ENCODE data around the gene FTO. TPM values are rescaled to one million over a fixed set of nuclear protein-coding genes. Genes with fewer than 3 reads are reported as not detected.

FTO gene
- total RNA-seq, 1 experiment from 2014 or later: 78.3 TPM

DNA sequence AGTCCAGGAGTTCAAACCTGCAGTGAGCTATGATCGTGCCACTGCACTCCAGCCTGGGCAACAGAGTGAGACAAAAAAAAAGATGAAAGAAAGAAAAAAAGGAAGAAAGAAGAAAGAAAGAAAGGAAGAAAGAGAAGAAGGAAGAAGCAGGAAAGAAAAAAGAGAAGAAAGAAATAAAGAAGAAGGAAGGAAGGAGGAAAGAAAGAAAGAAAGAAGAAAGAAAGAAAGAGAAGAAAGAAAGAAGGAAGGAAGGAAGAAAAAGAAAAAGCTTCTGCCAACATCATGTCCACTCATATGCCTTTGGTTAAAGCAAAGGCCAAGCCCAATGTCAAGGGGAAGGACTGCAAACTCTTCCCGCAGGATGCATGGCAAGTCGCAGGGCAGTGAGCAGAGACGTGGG is 439.5 kb downstream of the FTO start:
- Mint-ChIP-seq H3K4me3 (ENCODE audit: unreplicated experiment) (no peak overlapping the region), H3K36me3 (ENCODE audit: insufficient read depth, unreplicated experiment) (no peaks in the 10 kb centered on the region), H3K9me3 (ENCODE audit: unreplicated experiment) (peaks cover 6% of the 10 kb centered on the region), H3K27ac (ENCODE audit: unreplicated experiment) (no peak overlapping the region), H3K4me1 (ENCODE audit: low read depth, unreplicated experiment) (no peaks in the 10 kb centered on the region), H3K27me3 (ENCODE audit: insufficient read depth, unreplicated experiment) (no peaks in the 10 kb centered on the region)
- H3K36me3 ChIP-seq (ENCODE audit: control insufficient read depth, insufficient read depth, low read length): no peaks in the 10 kb centered on the region
- 0 out of 2 replicates have a peak, but pooled peaks cover 4% of the 10 kb centered on the region for H3K4me1 ChIP-seq
- ChIA-PET POLR2A (no interaction called here), CTCF (no interaction called here)
- no peaks in the 10 kb centered on the region for H3K27me3 ChIP-seq (replicated peaks; ENCODE audit: control insufficient read depth, insufficient read depth, low read length)
- TF ChIP-seq, protein P1, sequence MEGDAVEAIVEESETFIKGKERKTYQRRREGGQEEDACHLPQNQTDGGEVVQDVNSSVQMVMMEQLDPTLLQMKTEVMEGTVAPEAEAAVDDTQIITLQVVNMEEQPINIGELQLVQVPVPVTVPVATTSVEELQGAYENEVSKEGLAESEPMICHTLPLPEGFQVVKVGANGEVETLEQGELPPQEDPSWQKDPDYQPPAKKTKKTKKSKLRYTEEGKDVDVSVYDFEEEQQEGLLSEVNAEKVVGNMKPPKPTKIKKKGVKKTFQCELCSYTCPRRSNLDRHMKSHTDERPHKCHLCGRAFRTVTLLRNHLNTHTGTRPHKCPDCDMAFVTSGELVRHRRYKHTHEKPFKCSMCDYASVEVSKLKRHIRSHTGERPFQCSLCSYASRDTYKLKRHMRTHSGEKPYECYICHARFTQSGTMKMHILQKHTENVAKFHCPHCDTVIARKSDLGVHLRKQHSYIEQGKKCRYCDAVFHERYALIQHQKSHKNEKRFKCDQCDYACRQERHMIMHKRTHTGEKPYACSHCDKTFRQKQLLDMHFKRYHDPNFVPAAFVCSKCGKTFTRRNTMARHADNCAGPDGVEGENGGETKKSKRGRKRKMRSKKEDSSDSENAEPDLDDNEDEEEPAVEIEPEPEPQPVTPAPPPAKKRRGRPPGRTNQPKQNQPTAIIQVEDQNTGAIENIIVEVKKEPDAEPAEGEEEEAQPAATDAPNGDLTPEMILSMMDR (IDR thresholded peaks at IDR 0.05; ENCODE audit: insufficient read depth in 1 of 2, low read depth in 1 of 2, low read length in 1 of 2, severe bottlenecking in 1 of 2, unreplicated experiment in 1 of 2): no peak
- BruUV-seq (replicated peaks): no TSS peak
- no peaks in the 10 kb centered on the region for H3K9me3 ChIP-seq
- intact Hi-C loops (cut with micrococcal nuclease; ENCODE audit: unreplicated experiment): no loop called here
- DNase-seq: no peak
- H3K4me3 ChIP-seq (ENCODE audit: low read depth, low read length): no peak overlapping the region

DNA sequence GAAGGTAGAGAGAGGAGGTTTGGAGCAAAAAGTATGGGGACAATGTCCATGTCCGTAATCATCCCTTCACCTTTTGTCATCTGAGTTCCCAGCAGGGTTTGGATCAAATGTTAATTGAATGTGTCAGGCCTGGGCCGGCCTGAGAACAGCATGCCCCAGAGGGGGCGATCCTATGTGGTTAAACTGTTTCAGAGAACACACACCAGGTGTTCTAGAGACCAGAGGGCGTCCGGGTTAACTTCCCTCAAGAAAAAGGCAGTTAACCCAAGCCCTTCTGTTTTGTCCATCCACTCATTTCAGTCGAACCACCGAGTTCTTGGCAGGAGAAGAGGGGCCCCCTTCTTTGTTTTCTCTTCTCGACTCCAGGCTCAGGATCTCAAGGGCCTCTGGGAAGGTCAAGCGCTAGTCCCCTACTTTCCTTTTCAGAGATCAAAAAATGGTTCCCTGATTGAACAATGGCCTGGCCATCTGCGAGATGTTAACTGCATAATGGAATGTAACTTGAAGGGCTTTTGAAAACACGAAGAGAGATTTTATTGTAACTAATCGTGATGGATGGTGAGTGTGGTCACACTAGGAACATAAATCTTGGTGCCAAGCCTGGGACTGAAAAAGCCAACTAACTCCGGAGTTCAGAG is 440.1 kb downstream of the FTO start:
- H3K4me1 Mint-ChIP-seq (ENCODE audit: low read depth, unreplicated experiment): no peaks in the 10 kb centered on the region
- no peak overlapping the region for H3K4me3 Mint-ChIP-seq (ENCODE audit: unreplicated experiment)
- intact Hi-C loops (cut with micrococcal nuclease; ENCODE audit: unreplicated experiment): no loop called here
- TF ChIP-seq, protein P1 (IDR thresholded peaks at IDR 0.05; ENCODE audit: insufficient read depth in 1 of 2, low read depth in 1 of 2, low read length in 1 of 2, severe bottlenecking in 1 of 2, unreplicated experiment in 1 of 2): no peak
- POLR2A ChIA-PET: no interaction called here
- DNase-seq: no peak
- BruUV-seq (replicated peaks): no TSS peak
- Histone ChIP-seq H3K4me1 (0 out of 2 replicates have a peak, but pooled peaks cover 4% of the 10 kb centered on the region), H3K9me3 (0 out of 2 replicates have a peak, but pooled peaks cover 3% of the 10 kb centered on the region), H3K4me3 (ENCODE audit: low read depth, low read length) (no peak overlapping the region), H3K36me3 (ENCODE audit: control insufficient read depth, insufficient read depth, low read length) (no peaks in the 10 kb centered on the region), H3K27me3 (replicated peaks; ENCODE audit: control insufficient read depth, insufficient read depth, low read length) (no peaks in the 10 kb centered on the region)
- no peaks in the 10 kb centered on the region for H3K27me3 Mint-ChIP-seq (ENCODE audit: insufficient read depth, unreplicated experiment)
- H3K9me3 Mint-ChIP-seq (ENCODE audit: unreplicated experiment): peaks cover 10% of the 10 kb centered on the region
- CTCF ChIA-PET: no interaction called here
- H3K36me3 Mint-ChIP-seq (ENCODE audit: insufficient read depth, unreplicated experiment): no peaks in the 10 kb centered on the region
- no peak overlapping the region for H3K27ac Mint-ChIP-seq (ENCODE audit: unreplicated experiment)

DNA sequence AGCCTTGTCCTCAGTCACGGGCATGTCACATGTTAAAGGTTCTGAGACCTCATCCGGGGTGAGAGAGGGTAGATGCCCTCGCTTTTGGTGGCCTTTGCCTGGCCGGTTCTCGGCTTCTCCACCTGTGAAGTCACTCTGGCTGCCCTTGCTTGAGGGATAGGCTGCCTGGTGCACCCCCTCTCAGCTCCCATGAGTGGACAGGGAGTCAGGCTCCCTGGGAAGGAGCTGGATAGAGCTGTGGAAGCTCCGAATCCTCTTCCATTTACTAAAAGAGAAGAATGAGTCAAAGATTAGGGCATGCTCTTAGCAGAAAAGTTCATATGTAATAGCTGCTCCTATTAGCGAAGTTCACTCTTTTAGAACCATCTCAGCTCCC is 440.6 kb downstream of the FTO start:
- no peaks in the 10 kb centered on the region for H3K27me3 ChIP-seq (replicated peaks; ENCODE audit: control insufficient read depth, insufficient read depth, low read length)
- Mint-ChIP-seq H3K36me3 (ENCODE audit: insufficient read depth, unreplicated experiment) (no peaks in the 10 kb centered on the region), H3K27me3 (ENCODE audit: insufficient read depth, unreplicated experiment) (no peaks in the 10 kb centered on the region), H3K9me3 (ENCODE audit: unreplicated experiment) (peaks cover 10% of the 10 kb centered on the region), H3K4me1 (ENCODE audit: low read depth, unreplicated experiment) (no peaks in the 10 kb centered on the region), H3K27ac (ENCODE audit: unreplicated experiment) (no peak overlapping the region), H3K4me3 (ENCODE audit: unreplicated experiment) (no peak overlapping the region)
- 0 out of 2 replicates have a peak, but pooled peaks cover 4% of the 10 kb centered on the region for H3K4me1 ChIP-seq
- H3K9me3 ChIP-seq: 0 out of 2 replicates have a peak, but pooled peaks cover 5% of the 10 kb centered on the region
- H3K36me3 ChIP-seq (ENCODE audit: control insufficient read depth, insufficient read depth, low read length): no peaks in the 10 kb centered on the region
- POLR2A ChIA-PET: no interaction called here
- no TSS peak for BruUV-seq (replicated peaks)
- no peak overlapping the region for H3K4me3 ChIP-seq (ENCODE audit: low read depth, low read length)
- TF ChIP-seq, protein P1 (IDR thresholded peaks at IDR 0.05; ENCODE audit: insufficient read depth in 1 of 2, low read depth in 1 of 2, low read length in 1 of 2, severe bottlenecking in 1 of 2, unreplicated experiment in 1 of 2): no peak
- DNase-seq: no peak
- intact Hi-C loops (cut with micrococcal nuclease; ENCODE audit: unreplicated experiment): no loop called here
- CTCF ChIA-PET: no interaction called here
